Measurements from ENCODE around the gene CCDC33.

CCDC33 gene

DNA sequence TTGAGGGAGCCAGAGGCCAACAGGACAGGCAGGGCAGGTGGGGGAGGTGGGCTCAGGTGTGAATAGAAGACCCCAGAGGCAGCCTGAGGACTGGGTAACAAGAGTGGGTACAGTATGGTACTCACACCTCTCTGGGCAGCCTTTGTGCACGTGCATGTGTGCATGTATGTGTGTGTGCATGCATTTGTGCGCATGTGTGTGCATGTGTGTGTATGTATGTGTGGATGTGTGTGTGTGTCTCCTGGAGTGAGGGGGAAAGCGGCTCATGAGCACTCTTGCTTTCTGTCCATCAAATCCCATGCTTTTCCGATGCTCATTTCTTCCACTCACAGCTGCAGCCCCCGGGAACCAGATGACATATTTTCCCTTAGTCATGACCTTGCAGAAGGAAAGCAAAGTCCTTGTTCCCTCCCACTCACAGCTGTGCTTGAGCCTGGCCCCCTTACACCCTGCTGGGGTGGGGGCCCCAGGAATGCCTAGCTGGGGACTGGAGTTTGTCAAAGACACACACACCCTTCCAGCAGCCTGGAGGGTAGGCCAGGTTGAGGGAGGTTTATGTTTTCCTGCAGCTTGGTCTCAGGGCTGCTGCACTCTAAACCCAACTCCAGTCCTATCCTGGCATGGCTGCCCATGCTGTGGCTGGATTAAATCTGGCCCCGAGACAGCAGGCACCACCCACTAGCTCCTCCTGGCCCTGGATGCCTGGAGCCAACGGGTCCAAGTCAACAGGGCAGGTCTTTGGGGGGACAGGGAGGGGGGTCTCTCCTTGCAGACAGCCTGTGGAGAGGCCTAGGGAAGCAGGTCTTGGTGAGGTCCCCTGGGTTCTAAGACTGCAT, 22.5 kb downstream of the CCDC33 start:
- DNase-seq (ENCODE audit: low read depth): no peak

DNA sequence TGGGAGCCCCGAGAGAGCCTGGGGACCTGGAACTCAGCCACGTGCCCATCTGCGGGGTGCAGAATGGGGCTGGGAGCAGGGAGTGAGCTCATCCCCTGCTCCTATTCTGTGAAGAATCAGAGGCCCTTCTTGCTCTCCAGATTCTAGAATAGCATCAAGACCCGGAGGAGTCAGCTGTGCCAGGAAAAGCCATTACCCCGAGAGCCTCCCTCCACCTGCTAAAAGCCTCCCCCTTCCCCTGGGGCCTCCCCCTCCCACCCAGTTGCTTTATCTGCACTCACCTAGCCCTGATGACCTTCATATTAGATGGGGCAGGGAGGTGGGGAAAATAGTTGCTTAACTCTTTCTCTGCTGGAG, 23.1 kb downstream of the CCDC33 start:
- no peak for DNase-seq (ENCODE audit: low read depth)

DNA sequence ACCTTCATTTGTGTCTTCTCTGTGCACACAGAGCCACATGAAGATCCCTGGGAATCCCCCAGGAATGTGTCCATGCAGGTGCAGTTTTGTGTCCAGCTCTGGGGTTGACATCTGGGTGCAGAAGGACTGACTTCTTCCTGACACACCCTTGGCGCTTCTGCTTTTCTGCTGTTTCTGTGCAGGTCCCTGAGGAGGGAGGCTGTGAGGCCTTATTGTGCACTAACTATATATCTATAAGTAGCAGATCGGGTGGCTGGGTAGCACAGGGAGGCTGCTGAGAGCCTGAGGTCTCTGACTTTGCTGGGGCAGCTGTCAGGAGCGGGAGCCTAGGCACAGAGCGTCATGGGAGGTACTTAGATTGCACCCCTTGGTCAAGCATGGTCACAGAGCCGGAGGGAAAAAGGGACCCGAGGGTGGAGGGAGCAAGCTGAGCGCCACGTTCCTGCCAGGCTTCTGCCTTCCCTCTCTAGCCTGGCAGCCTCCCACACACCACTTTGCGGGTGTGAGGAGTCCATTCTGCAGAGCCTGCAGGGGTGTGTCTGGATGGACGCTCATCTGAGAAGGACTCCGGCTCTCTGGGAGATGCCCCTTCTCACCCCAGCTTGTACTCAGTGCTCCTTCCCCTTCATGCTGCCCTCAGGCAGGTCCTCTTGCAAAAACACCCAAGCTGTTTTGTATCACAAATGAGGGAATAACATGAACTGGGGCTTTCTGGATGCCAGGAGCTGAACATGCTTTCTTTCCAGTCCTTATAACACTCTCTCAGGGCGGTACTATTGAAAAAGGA, 23.9 kb downstream of the CCDC33 start:
- DNase-seq (ENCODE audit: low read depth): no peak

- DNase-seq (ENCODE audit: low read depth): no peak
These were observed 24.9 kb downstream of the CCDC33 start for GRCh38 chr15:74261041-74261440.

- DNase-seq (ENCODE audit: low read depth): no peak
These were observed 25.6 kb downstream of the CCDC33 start for GRCh38 chr15:74261685-74262084.

DNA sequence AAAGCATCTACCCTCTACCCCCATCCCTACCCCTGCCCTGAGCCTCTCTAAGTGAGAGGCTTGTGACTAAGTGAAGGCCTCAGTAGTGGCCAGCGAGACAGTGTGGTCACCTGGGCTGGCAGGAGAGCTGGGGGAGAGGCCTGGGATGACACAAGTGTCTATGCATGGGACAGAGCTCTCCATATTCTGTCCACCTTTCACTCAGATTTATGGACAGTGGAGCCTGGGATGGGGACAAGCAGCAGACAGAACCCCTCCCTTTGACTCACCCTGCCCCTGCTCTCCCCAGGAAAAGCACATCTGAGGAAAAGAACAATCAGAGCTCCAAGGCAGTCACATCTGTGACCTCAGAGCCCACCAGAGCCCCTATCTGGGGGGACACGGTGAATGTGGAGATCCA, 26.0 kb downstream of the CCDC33 start:
- no peak for DNase-seq (ENCODE audit: low read depth)

GRCh38 chr15:74262625-74263024, 26.5 kb downstream of the CCDC33 start:
- no peak for DNase-seq (ENCODE audit: low read depth)

DNA sequence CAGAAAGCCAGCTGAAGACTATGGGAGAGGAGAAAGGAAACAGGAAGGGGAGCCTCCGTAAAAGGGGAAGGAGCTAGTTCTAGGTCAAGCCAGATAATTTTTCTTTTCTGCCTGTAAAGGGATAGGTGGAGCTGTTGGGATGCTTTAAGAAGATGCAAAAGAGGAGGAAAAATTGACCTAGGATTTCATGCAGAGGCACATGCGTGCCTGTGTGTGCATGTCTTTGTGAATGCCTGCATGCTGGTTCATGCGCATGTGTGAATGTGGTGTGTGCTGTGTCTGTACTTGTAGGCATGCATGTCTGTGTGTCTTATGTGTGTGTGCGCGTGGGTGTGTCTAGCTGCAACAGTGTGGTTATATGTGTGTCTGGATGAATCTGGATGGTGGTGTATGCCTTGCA, 27.3 kb downstream of the CCDC33 start:
- DNase-seq (ENCODE audit: low read depth): no peak

GRCh38 chr15:74264081-74264501, 28.0 kb downstream of the CCDC33 start:
- DNase-seq (ENCODE audit: low read depth): no peak

DNA sequence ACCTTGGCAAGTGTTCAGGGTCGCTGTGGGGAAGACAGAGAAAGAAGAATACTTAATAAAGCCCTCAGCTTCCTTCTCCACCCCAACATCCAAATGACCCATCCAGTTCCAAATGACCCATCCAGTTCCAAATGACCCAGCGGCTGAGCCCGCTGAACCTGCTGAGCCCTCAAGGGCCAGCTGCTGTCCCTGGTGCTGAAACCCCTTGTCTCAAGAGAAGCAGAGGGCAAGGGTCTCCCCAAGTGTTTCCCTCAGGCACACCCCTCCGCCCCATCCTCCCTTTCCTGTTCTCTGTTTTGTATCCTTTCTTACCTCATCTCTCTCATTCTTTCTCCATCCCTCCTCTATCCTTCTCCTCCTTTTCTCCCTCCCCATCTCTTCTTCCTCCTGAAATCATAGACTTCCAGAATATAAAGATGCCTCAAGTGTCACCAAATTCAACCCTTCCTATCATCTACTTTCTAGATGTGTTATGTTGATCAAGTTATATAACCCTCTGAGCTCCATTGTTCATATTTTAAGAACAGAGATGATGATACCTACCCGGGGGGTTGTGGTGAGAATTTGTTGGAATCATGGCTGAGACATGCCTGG, 29.0 kb downstream of the CCDC33 start:
- peak; percentile 11 for DNase-seq (ENCODE audit: low read depth)

- no peak for DNase-seq (ENCODE audit: low read depth)
These were observed 31.9 kb downstream of the CCDC33 start for GRCh38 chr15:74268020-74268419.

DNA sequence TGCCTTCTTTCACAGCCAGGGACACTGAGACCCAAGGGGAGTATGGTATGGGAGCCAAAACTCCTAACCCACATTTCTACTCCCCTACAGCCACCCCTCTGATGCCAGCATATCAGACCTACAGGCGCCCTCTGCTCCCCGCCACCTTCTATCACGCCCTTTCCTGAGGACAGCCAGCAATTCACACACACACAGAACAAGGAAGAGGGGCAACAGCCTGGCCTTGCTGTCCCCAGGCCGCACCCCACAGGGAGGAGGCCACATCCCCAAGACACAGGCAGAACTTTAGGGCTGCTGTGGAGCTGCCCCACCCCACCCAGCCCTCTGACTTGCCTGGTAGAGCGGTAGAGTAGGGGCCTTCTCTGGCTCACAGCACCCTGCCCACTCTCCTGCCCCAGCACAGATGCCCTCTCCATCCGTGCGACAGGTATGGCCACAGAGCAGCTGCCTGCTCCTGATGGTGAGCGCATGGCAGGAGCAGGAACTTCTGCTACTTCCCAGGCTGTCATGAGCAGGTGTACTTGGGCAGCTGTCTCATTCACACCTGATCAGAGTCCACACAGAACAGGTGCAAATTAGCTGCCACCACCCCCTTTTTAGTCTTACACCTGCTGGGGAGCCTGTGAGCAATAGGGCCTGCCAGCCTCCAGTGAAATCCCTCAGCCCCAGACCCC, 33.4 kb downstream of the CCDC33 start:
- no peak for DNase-seq (ENCODE audit: low read depth)

DNA sequence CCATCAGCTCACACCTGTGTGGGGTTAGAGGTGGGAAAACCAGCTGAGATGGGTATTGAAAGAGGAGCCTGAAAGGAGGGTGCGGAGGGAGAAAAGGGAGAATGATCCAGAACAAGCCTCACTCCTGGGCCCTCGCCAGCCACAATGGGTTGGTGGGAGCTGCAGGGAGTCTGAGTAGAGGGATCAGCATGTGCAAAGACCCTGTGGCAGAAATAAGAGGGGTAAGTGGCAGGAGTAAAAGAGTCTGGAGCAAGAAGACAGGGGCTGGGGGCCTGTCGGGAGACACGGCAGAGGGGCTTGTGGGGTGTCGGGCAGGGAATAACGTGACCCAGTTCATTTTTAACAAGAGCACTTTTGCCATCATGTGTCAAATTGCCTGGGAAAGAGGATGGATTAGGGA, 34.0 kb downstream of the CCDC33 start:
- DNase-seq (ENCODE audit: low read depth): no peak

DNA sequence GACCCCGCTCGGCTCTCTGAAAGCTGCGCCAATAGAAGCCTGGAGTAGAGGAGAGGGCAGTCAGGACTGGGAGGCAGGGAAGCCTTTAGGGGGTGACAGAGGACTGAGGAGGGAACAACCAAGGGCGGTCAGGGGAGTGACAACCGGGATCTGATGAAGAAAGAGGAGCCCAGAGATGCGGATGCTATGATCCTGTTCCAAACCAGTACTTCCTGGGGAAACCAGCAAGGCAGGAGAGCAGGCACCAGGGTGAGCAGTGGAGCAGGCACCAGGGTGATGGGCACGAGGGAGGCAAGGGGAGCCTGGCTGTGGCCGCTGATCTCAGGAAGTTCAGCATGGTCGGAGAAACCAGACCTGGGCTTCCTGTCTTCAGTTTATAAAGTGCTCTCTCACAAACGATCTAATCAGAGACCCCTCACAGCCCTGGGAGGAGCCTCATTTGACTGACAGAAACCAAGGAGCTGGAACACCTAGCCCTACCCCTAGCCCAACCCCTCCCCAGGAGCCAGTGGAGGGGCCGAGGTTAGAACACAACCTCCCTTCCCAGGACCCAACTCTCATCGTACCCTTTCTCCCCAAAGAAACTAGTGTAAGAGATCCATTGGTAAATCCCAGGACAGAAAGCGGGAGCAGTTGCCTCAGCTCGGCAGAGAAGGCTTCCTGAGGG, 34.9 kb downstream of the CCDC33 start:
- DNase-seq (ENCODE audit: low read depth): no peak

GRCh38 chr15:74272812-74273211, 36.7 kb downstream of the CCDC33 start:
- DNase-seq (ENCODE audit: low read depth): no peak

GRCh38 chr15:74274470-74275038, 38.4 kb downstream of the CCDC33 start:
- no peak for DNase-seq (ENCODE audit: low read depth)

- no peak for DNase-seq (ENCODE audit: low read depth)
These were observed 39.8 kb downstream of the CCDC33 start for GRCh38 chr15:74275957-74276356.

DNA sequence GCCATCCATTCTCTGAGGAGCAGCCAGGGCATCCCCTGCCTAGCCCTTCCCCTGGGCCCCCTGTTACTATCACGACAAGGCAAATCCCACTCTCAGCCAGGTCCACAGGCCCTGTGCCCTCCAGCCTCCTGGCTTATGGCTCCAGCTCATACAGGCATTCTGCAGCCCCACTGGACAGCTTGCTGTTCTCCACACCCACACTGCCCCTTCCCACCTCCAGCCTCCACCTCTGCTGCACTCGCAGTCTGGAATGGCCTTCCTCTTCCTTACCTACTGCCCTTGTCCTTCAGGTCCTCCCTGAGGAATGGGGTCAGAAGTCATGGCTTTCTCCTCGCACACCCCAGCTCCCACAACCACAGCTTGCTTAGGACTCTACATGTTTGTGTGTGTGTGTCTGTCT, 40.4 kb downstream of the CCDC33 start:
- DNase-seq (ENCODE audit: low read depth): no peak

DNA sequence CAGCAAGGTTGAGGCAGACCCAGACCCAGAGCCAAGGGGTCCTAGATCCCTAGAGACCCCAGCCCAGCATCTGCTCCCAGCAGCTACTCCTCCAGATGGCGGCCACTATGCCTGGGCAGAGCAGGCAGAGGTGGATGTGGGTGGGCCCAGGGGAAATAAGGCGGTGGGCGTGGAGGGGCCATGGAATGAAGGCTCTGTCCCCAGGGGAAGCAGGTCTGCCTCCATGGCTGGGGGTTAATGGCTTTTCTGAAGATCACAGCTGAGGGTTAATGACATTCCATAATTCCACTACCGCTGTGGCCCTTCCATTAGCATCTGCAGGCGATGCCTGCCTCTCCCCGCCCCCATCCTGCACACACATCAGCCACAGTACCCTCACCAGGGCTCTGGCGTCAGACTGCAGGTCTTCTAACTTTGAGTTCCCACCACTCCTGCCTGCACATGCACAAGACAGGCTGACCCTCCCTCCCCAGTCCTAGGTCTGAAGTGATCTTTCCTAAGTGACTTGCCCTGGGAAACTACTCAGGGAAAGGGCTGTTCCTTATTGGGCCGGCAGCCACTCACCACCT, 41.2 kb downstream of the CCDC33 start:
- DNase-seq (ENCODE audit: low read depth): no peak

GRCh38 chr15:74278207-74278606, 42.1 kb downstream of the CCDC33 start:
- DNase-seq (ENCODE audit: low read depth): no peak

Measured in stromal cell of bone marrow (primary cell).